ENCODE results near the gene TRERF1.

The TRERF1 gene

GRCh38 chr6:42368181-42368580 is 83.5 kb downstream of the TRERF1 start:
- POLR2A ChIA-PET = no interaction called here
- Histone ChIP-seq H3K27ac (ENCODE audit: extremely low read depth, low read depth, low read length) (no peak overlapping the region), H3K9me3 (ENCODE audit: control insufficient read depth, insufficient read depth, low read depth, low read length) (no peaks in the 10 kb centered on the region), H3K4me1 (ENCODE audit: control insufficient read depth, insufficient read depth, low read length) (no peaks in the 10 kb centered on the region), H3K36me3 (ENCODE audit: control insufficient read depth in 2 of 2, insufficient read depth in 1 of 2, low read length in 2 of 2) (no peaks in the 10 kb centered on the region), H3K4me3 (ENCODE audit: low read depth, low read length) (no peak overlapping the region)
- TF ChIP-seq ZNF239 (tag by site-specific recombination; IDR thresholded peaks at IDR 0.05) (no peak), ZNF555 (tag by site-specific recombination; conservative IDR thresholded peaks at IDR 0.05) (no peak), GLIS1 (tag by site-specific recombination; IDR thresholded peaks at IDR 0.05) (peak; percentile 23; the same call in 1 of the 2 replicates), ZFP69B (tag by site-specific recombination; IDR thresholded peaks at IDR 0.05) (no peak), ZNF629 (tag by site-specific recombination; IDR thresholded peaks at IDR 0.05) (no peak), ZNF530 (tag by site-specific recombination; IDR thresholded peaks at IDR 0.05; ENCODE audit: low read depth) (no peak), ZNF510 (tag by site-specific recombination; IDR thresholded peaks at IDR 0.05; ENCODE audit: insufficient replicate concordance) (no peak)
- CTCF ChIA-PET = interaction anchor here (0.9 kb wide), 1 partner anchor 58 kb away, joined by 6 read pairs; no protein-coding TSS in a partner anchor

GRCh38 chr6:42367353-42368011 is 84.2 kb downstream of the TRERF1 start:
- H3K9me3 ChIP-seq (ENCODE audit: control insufficient read depth, insufficient read depth, low read depth, low read length) = no peaks in the 10 kb centered on the region
- ChIA-PET CTCF (interaction anchor here (0.6 to 0.9 kb wide), 3 partner anchors 57 to 360 kb away, joined by 3 to 6 read pairs (median 3); no protein-coding TSS in a partner anchor), POLR2A (no interaction called here)
- no peaks in the 10 kb centered on the region for H3K4me1 ChIP-seq (ENCODE audit: control insufficient read depth, insufficient read depth, low read length)
- H3K36me3 ChIP-seq (ENCODE audit: control insufficient read depth in 2 of 2, insufficient read depth in 1 of 2, low read length in 2 of 2) = no peaks in the 10 kb centered on the region
- H3K27ac ChIP-seq (ENCODE audit: extremely low read depth, low read depth, low read length) = no peak overlapping the region
- H3K4me3 ChIP-seq (ENCODE audit: low read depth, low read length) = no peak overlapping the region
- TF ChIP-seq, protein P1, sequence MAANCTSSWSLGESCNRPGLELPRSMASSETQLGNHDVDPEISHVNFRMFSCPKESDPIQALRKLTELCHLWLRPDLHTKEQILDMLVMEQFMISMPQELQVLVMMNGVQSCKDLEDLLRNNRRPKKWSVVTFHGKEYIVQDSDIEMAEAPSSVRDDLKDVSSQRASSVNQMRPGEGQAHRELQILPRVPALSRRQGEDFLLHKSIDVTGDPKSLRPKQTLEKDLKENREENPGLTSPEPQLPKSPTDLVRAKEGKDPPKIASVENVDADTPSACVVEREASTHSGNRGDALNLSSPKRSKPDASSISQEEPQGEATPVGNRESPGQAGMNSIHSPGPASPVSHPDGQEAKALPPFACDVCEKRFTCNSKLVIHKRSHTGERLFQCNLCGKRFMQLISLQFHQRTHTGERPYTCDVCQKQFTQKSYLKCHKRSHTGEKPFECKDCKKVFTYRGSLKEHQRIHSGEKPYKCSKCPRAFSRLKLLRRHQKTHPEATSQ (tag by site-specific recombination; IDR thresholded peaks at IDR 0.05) = no peak
- TF ChIP-seq PRDM2 (tag by site-specific recombination; IDR thresholded peaks at IDR 0.05; ENCODE audit: borderline replicate concordance) (no peak), REPIN1 (tag by site-specific recombination; IDR thresholded peaks at IDR 0.05; ENCODE audit: low read depth) (no peak), ZNF776 (tag by site-specific recombination; IDR thresholded peaks at IDR 0.05; ENCODE audit: borderline replicate concordance) (no peak), ZNF777 (tag by site-specific recombination; IDR thresholded peaks at IDR 0.05; ENCODE audit: borderline replicate concordance) (no peak), SETDB1 (IDR thresholded peaks at IDR 0.05; ENCODE audit: insufficient read length, low read length) (no peak), MEIS1 (CRISPR knock-in tag; IDR thresholded peaks at IDR 0.05; ENCODE audit: borderline replicate concordance) (no peak), BCL11A (tag by site-specific recombination; IDR thresholded peaks at IDR 0.05; ENCODE audit: low read depth) (no peak), ZNF19 (tag by site-specific recombination; IDR thresholded peaks at IDR 0.05; ENCODE audit: low read depth) (no peak), WT1 (tag by site-specific recombination; IDR thresholded peaks at IDR 0.05) (no peak), ZBTB7A (tag by site-specific recombination; IDR thresholded peaks at IDR 0.05; ENCODE audit: low read depth) (no peak), GLIS2 (tag by site-specific recombination; IDR thresholded peaks at IDR 0.05) (no peak), ZNF544 (tag by site-specific recombination; IDR thresholded peaks at IDR 0.05) (no peak), ZNF837 (tag by site-specific recombination; IDR thresholded peaks at IDR 0.05) (no peak), ZNF596 (tag by site-specific recombination; IDR thresholded peaks at IDR 0.05) (no peak), GLI2 (tag by site-specific recombination; IDR thresholded peaks at IDR 0.05; ENCODE audit: borderline replicate concordance, low read depth) (no peak), ZBTB6 (tag by site-specific recombination; IDR thresholded peaks at IDR 0.05) (no peak)
- TF ChIP-seq, protein P2, sequence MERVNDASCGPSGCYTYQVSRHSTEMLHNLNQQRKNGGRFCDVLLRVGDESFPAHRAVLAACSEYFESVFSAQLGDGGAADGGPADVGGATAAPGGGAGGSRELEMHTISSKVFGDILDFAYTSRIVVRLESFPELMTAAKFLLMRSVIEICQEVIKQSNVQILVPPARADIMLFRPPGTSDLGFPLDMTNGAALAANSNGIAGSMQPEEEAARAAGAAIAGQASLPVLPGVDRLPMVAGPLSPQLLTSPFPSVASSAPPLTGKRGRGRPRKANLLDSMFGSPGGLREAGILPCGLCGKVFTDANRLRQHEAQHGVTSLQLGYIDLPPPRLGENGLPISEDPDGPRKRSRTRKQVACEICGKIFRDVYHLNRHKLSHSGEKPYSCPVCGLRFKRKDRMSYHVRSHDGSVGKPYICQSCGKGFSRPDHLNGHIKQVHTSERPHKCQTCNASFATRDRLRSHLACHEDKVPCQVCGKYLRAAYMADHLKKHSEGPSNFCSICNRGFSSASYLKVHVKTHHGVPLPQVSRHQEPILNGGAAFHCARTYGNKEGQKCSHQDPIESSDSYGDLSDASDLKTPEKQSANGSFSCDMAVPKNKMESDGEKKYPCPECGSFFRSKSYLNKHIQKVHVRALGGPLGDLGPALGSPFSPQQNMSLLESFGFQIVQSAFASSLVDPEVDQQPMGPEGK (tag by site-specific recombination; IDR thresholded peaks at IDR 0.05) = no peak
